Spleen (tissue), 7 donors: Measurements from ENCODE around the gene EXOC4.

Source experiments
- POLR2A ChIP-seq, 3 donors: fragments of 450-650 bp; IDR thresholded peaks; one replicate each; pipeline ENCODE4 v1.5.1; 2017; ENCODE audit warnings: antibody characterized with exemption in 3 of 3, mild to moderate bottlenecking in 1 of 3
- TF ChIP-seq, protein P1 (sequence below), 11 experiments: fragments of 200-600 bp in 7 of 11; fragments of 450-650 bp in 4 of 11; sonication (generic) in 4 of 11; IDR thresholded peaks in 8 of 11; conservative IDR thresholded peaks in 3 of 11; 1 replicate in 7 of 11; 2 replicates in 4 of 11; pipeline versions ENCODE4 v1.4.0 to v1.8.0; 2016 to 2021; ENCODE audit warnings: antibody characterized with exemption in 11 of 11, inconsistent platforms in 4 of 11, mild to moderate bottlenecking in 1 of 11
- donor health status: DM: no; HTN: no; CAD: no; lungs with moderate emphysema.
- donor health status: DM: no; HTN: no; CAD: no.
- donor health status: DM: no; HTN: no; CAD: no.

DNA sequence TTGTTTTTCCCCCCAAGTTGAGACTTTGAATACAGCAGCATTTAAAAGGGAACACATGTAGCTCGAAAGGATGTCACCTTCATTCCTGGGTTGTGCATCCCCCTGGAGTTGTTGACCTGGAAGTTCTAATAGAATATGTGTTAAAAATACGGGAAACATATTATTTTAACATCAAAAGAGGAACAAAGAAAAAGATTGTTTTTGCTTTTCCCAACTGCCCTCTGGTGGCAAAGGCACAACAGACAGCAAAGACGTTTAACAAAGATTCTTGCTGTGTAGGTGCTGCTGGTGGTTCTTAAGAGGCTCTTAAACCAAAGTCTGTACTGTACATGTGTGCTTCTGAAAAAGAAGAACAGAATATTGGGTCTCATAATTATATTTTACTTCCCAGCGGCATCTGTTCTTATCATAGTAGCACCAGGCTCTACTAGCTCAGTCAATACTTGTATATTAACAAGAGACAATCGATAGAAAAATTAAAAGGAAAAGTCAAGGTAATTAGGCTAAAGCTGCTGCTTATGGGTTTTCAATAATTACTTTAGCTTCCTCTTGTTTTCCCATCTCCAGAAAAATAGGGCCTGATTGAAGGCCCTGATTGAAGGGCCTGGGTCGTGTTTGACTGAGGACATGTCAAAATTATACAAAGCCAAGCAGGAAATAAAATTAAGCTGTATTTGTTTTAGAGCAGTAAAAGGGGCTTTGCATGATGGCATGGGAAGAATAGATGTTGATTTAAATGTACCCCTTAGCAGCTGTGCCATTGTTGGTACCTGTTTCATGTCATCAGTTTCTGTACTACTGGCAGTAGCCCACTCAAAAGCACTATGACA, 490.0 kb downstream of the EXOC4 start:
- no peak for TF ChIP-seq POLR2A (IDR thresholded peaks at IDR 0.05)
- TF ChIP-seq, protein P1, sequence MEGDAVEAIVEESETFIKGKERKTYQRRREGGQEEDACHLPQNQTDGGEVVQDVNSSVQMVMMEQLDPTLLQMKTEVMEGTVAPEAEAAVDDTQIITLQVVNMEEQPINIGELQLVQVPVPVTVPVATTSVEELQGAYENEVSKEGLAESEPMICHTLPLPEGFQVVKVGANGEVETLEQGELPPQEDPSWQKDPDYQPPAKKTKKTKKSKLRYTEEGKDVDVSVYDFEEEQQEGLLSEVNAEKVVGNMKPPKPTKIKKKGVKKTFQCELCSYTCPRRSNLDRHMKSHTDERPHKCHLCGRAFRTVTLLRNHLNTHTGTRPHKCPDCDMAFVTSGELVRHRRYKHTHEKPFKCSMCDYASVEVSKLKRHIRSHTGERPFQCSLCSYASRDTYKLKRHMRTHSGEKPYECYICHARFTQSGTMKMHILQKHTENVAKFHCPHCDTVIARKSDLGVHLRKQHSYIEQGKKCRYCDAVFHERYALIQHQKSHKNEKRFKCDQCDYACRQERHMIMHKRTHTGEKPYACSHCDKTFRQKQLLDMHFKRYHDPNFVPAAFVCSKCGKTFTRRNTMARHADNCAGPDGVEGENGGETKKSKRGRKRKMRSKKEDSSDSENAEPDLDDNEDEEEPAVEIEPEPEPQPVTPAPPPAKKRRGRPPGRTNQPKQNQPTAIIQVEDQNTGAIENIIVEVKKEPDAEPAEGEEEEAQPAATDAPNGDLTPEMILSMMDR (IDR thresholded peaks at IDR 0.05 in 8 of 11, conservative IDR thresholded peaks at IDR 0.05 in 3 of 11), result peak in 6 of 11 experiments; percentile 12 to 36 (median 31)
